ENCODE measurements around the gene SALL4. TPM values are rescaled to one million over a fixed set of nuclear protein-coding genes. Genes with fewer than 3 reads are reported as not detected.

Gene SALL4
- total and polyA plus RNA-seq, 9 of the 15 experiments (the other 6 are each of a cell fraction or from before 2014, with no cell fraction given) = 0.03 to 0.07 TPM; not detected in 7

DNA sequence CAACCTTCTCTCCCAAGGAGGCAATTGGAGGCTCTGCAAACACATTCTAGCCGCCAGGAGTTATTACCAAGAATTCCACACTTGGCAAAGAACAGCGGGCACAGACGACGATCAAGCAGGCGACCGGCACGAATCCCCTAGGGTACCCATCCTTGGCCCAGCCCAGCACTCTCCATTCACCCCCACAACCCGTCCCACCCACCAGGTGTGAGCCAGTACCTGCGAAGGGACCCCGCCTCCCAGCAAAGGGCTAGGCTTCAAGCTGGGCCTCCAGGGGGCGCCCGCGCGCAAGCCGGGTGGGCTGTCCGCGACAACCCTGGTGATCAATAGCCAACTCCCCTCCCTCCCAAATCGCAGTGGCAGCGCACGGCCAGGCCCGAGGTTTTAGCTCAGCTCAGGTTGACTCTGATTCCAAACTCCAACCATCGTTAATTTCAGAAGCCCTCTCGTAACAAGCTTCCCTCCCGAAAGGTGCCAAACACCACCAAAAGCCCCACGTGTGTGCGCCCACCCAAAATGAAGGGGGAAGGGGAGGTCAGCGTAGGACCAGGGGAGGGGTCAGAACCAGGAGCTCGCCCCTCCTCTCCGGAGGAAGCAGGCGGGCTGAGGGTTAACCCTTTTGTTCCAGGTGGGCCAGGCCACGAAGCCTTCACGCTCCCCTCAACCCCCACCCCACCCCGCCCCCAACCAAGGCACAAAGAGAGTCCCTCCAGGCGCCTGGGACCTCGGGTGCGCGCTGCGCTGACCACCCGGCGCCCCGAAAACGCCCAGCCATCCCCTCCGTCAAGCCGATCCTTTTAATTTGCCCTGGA is 2.1 kb downstream of the SALL4 start:
- FAIRE-seq = no peak
- CTCF ChIA-PET (ENCODE audit: low intra/inter-chr PET ratio) = interaction anchor here (1.2 kb wide), 1 partner anchor 284 kb away, joined by 4 read pairs; no protein-coding TSS in a partner anchor
- Histone ChIP-seq H4K20me1 (replicated peaks; ENCODE audit: control insufficient read depth, insufficient read depth, low read length) (no peaks in the 10 kb centered on the region), H2AFZ (ENCODE audit: low read depth, low read length) (no peak overlapping the region), H3K4me2 (ENCODE audit: insufficient read depth, low read length) (no peak overlapping the region), H3K79me2 (ENCODE audit: control insufficient read depth, insufficient read depth, low read length) (no peaks in the 10 kb centered on the region), H3K27ac (ENCODE audit: extremely low read depth, low read depth, low read length) (no peak overlapping the region), H3K9me1 (ENCODE audit: control insufficient read depth, insufficient read depth, low read length) (no peaks in the 10 kb centered on the region), H3K36me3 (ENCODE audit: control insufficient read depth, insufficient read depth, low read length) (no peaks in the 10 kb centered on the region), H3K4me3 (no peak overlapping the region), H3K9ac (ENCODE audit: insufficient read depth in 1 of 2, low read depth in 2 of 2, low read length in 2 of 2) (no peak overlapping the region), H3K27me3 (ENCODE audit: control insufficient read depth in 2 of 2, insufficient read depth in 2 of 2, low read length in 2 of 2) (peaks cover 0 to 4% of the 10 kb centered on the region in 2 experiments; a peak in 1 of 5 replicates), H3K9me3 (replicated peaks; ENCODE audit: control insufficient read depth, insufficient read depth, low read depth, low read length) (no peaks in the 10 kb centered on the region), H3K4me1 (replicated peaks in 1 of 2; ENCODE audit: control insufficient read depth in 2 of 2, insufficient read depth in 2 of 2, low read length in 2 of 2) (peaks cover 0 to 4% of the 10 kb centered on the region in 2 experiments; a peak in 2 of 5 replicates)
- 21% methylated on average over 37 of the region's 44 CpGs for WGBS (ENCODE audit: insufficient coverage, low coverage, missing lambda C conversion rate)
- ATAC-seq = peak; percentile 88
- in situ Hi-C loops (cut with MboI) = no loop called here
- POLR2A ChIA-PET = interaction anchor here (0.7 kb wide), 1 partner anchor 315 kb away, joined by 3 read pairs; no protein-coding TSS in a partner anchor
- BruUV-seq (replicated peaks) = no TSS peak
- peak; percentile 41 to 79 (median 72) for DNase-seq (ENCODE audit: extremely low read depth in 1 of 4, low spot score in 3 of 4)
- intact Hi-C loops (cut with micrococcal nuclease) = no loop called here
- no peak for TF ChIP-seq THRAP3 (IDR thresholded peaks at IDR 0.05; ENCODE audit: borderline replicate concordance)
- no peak for TF ChIP-seq TGIF2 (CRISPR knock-in tag; IDR thresholded peaks at IDR 0.05)
- no peak for TF ChIP-seq JUNB (CRISPR knock-in tag; conservative IDR thresholded peaks at IDR 0.05)
- no peak for TF ChIP-seq SIRT6 (IDR thresholded peaks at IDR 0.05; ENCODE audit: low read depth, low read length)
- TF ChIP-seq RAD21 (CRISPR knock-in tag; conservative IDR thresholded peaks at IDR 0.05 in 1 of 2, IDR thresholded peaks at IDR 0.05 in 1 of 2) = peak in 1 of 2 experiments; percentile 49; a peak in 2 of 4 replicates
- TF ChIP-seq SMC3 (conservative IDR thresholded peaks at IDR 0.05; ENCODE audit: insufficient read depth, low read depth, low read length) = 0 out of 2 replicates have a peak, but pooled peaks have one; percentile 41
- no peak for TF ChIP-seq STAT5B (CRISPR knock-in tag; IDR thresholded peaks at IDR 0.05)
- no peak for TF ChIP-seq RFX5 (IDR thresholded peaks at IDR 0.05; ENCODE audit: low read depth, low read length)
- TF ChIP-seq SMARCA5 (IDR thresholded peaks at IDR 0.05) = no peak
- TF ChIP-seq TCFL5 (CRISPR knock-in tag; conservative IDR thresholded peaks at IDR 0.05) = no peak
- TF ChIP-seq PCBP1 (IDR thresholded peaks at IDR 0.05; ENCODE audit: low read depth, low read length, poor library complexity, severe bottlenecking) = peak; percentile 35
- TF ChIP-seq NUFIP1 (IDR thresholded peaks at IDR 0.05; ENCODE audit: partially characterized antibody) = no peak
- no peak for TF ChIP-seq ARHGAP35 (IDR thresholded peaks at IDR 0.05; ENCODE audit: partially characterized antibody)
- TF ChIP-seq ZNF589 (CRISPR knock-in tag; IDR thresholded peaks at IDR 0.05; ENCODE audit: low read depth) = no peak
- TF ChIP-seq ZNF398 (CRISPR knock-in tag; IDR thresholded peaks at IDR 0.05) = no peak
- no peak for TF ChIP-seq HLTF (IDR thresholded peaks at IDR 0.05)
- peak; percentile 59 to 80 (median 65) for TF ChIP-seq CTCF (IDR thresholded peaks at IDR 0.05 in 2 of 3, conservative IDR thresholded peaks at IDR 0.05 in 1 of 3; ENCODE audit: insufficient read depth in 2 of 3, low read depth in 1 of 3, low read length in 3 of 3)
- no peak for TF ChIP-seq POLR3A (IDR thresholded peaks at IDR 0.05; ENCODE audit: borderline replicate concordance, extremely low read depth, insufficient read depth, insufficient read length)
- TF ChIP-seq FOXK2 (conservative IDR thresholded peaks at IDR 0.05 in 1 of 2, IDR thresholded peaks at IDR 0.05 in 1 of 2; ENCODE audit: low read depth in 2 of 2) = no peak

All from K562 (cell line).